Esophagus muscularis mucosa (tissue), 3 donors: ENCODE data around the gene MRTFA.

Experiments used
- CTCF ChIP-seq, 3 experiments: fragments of 200-600 bp in 2 of 3; fragments of 450-650 bp in 1 of 3; sonication (generic) in 2 of 3; IDR thresholded peaks; one replicate each; pipeline ENCODE4 v1.5.1; 2017 to 2019; ENCODE audit warnings: antibody characterized with exemption in 3 of 3, mild to moderate bottlenecking in 2 of 3, moderate library complexity in 1 of 3
- POLR2A ChIP-seq: fragments of 450-650 bp; IDR thresholded peaks from one replicate; pipeline ENCODE4 v1.6.1; 2017; ENCODE audit warnings: antibody characterized with exemption, moderate library complexity, mild to moderate bottlenecking, low read depth

- no peak for TF ChIP-seq CTCF (IDR thresholded peaks at IDR 0.05)
- no peak for TF ChIP-seq POLR2A
Observed at GRCh38 chr22:40423882-40424640, 212.5 kb downstream of the MRTFA start.
